ENCODE measurements around the gene PRUNE1.

The PRUNE1 gene

DNA sequence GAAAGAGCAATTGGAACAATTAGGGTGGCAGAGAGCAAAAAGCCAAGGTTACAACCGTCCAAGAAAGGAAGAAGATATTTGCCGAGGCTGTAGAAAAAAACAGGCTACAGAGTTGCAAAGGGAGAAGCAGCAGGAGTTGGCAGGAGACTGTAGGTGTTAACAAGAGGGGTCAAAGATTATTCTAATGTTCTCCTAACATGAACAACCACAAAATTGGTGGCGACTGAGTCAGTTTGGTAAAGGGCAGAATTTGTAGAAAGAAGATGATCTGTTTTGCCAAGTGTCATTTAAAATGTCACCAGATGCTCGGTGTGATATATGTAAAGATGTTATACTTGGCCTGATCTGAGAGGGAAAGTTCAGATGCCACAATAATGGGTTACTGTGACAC is 401 bp upstream of the PRUNE1 start:
- no peak for DNase-seq

DNA sequence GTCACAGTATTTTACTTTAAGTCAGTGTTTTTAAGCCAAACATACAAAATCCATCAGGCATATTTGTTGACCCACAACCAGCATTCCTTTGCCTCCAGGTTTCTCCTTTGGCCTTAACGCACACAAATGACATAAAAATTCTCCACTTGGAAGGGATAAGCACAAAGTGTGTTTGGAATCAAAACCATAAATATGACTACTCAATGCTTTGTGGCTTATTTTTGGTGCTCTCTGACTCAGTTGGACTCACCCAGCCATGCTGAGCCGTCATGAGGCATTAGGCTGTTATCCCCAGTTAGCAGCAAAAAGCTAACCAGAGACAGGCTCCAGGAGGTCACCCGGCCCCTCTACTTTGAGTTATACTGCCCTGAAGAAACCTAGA is 948 bp downstream of the PRUNE1 start:
- DNase-seq, result no peak

DNA sequence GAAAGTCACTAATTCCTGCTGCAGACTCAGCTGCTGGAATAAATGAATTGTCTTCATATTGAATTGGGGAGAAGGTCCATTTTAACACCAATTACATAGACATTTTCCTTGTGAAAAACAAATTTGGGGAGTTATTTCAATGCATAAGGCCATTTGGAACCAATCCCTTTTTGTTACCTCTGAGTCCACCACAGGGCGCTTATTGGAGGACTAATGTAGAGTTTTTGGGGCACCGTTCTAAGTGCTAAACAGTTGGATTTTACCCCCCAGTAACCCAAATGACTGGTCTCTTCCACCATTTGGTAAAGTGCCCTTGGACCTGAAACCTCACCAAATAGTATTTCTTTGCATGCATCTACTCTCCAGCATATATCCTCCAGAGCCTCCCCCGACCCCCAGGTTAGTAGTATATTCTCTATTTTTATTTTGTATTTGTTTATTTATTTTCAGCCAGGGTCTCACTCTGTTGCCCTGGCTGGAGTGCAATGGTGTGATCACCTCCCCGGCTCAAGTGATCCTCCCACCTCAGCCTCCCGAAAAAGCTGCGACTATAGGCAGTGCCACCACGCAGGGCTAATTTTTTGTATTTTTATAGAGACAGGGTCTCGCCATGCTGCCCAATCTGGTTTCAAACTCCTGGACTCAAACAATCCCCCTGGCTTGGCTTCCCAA is 1.6 kb downstream of the PRUNE1 start:
- DNase-seq, result no peak

DNA sequence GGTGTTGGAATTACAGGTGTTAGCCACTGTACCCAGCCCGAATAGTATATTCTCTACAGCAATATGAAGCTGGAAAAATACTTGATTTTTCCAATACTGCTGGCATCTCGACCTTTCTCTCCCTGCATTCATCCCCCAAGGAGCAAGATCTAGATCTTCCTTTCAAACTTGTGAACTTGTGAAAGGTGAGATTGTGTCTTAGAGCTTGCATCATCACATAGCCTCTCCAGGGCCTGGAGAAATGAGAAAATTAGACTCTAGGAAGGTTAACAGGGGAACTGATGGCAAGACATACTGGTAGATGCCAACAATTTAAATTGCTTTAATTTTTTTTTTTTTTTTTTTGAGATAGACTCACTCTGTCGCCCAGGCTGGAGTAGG is 2.1 kb downstream of the PRUNE1 start:
- DNase-seq, result no peak

DNA sequence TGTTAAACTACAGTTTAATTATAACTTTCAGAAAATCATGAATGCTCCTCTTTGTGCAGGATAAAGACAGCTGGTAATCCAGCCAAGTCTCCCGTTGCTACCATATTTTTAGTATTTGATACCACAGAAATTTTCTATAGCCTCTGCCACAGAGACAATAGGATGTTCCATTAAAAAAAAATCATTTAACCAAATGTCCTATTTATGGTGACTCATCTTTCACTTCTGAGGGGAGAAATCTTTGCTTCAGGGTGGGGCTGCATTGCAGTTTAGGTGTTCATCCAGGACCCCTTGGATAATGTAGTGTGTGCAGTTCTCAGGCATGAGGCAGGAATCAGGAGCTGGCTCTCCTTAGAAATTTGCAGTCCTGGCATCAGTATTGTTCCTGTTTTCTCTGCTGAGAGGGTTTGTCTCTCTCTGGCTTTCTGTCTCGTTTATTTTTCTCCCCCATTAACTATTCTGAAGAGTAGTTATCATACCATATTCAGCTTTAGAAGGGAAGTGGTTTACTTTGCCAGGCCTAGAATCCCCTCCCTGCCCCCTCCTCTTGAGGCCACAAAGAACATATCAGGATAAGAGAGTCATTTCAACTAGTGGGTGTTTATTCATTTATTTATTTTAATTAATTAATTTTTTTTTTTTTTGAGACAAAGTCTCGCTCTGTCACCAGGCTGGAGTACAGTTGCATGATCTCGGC is 3.1 kb downstream of the PRUNE1 start:
- no peak for DNase-seq

DNA sequence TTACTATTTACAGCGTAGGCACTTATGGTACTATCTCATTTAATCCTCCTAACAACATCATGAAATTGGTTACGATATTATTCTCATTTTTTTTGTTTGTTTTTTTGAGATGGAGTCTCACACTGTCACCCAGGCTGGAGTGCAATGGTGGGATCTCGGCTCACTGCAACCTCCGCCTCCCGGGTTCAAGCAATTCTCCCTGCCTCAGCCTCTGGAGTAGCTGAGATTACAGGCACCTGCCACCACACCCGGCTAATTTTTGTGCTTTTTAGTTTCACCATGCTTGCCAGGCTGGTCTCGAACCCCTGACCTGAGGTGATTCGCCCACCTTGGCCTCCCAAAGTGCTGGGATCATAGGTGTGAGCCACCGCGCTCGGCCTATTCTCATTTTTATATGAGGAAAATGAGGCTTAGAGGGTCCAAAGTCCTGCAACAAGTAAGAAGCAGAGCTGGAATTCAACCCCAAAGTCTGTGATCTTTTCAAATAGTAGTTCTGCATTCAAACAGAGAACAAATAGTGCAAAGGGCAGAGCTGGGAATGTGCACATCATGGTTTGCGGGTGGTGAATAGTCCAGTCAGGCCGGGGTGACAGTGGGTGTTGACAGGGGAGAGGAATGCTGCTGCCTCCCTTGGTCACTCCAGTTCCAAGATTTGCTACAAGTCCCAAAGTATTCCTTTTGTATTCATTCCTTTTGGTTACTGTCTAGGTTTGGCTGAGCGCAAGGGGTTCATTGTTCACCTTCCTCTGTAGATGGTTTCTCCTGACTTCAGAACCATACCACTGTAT is 4.6 kb downstream of the PRUNE1 start:
- no peak for DNase-seq

DNA sequence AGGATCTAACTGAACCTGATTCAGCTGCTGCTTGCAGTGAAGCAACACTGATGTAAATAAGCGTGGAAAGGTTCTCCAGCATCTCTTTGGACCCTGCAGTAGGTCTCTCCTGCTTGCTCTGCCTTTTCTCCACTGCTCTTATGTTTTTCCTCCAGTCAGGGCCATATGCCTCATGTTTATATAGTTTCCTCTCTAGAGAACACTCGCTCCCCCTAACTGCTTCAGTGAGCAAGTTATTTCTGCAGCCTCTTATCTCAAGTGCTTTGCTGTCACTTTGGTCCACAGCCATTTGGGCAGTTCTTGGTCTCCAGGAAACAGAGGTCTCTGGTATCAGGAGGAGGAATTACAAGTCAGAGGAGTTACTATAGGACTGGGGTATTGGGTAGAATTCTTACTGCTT is 5.3 kb downstream of the PRUNE1 start:
- DNase-seq, result no peak

DNA sequence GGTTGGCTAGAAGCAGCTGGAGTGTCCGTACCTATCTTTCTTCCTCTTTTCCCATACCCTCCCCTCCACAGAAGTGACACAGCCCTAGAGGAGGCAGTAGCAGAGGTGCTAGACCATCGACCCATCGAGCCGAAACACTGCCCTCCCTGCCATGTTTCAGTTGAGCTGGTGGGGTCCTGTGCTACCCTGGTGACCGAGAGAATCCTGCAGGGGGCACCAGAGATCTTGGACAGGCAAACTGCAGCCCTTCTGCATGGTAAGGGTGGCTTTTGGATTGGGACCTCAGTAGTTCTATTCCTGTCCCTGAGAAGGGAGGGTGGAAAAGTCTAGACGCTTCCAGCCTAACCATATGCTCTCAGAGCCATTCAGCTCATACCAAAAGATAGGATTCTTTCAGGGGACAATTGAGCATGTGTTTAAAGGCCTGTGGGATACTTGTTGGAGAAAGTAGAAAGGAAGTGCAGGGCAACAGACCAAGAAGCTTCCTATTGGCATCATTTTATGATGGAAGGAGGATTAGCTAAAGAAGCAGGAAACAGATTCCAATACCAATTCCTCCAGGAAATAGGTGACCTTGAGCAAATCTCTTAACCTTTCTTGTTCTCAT is 16.4 kb downstream of the PRUNE1 start:
- DNase-seq, result peak; percentile 86

DNA sequence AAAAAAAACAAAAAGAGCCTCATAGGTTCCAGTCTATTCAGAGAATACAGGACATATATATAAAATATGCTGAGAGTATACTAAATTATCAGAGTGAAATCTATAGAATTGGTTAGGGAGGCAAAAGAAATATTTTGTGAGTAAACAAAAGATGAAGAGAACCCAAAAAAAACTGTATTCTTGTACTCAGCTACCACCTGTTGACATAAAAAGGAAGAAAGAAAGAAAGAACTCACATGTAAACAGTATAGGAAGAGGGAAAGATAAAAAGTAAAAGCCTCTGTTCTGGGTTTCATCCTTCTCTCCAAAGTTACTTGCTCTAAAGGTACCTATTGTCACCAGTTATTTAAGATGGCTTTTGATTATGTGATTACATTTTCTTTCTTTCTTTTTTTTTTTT is 18.2 kb downstream of the PRUNE1 start:
- DNase-seq, result no peak

DNA sequence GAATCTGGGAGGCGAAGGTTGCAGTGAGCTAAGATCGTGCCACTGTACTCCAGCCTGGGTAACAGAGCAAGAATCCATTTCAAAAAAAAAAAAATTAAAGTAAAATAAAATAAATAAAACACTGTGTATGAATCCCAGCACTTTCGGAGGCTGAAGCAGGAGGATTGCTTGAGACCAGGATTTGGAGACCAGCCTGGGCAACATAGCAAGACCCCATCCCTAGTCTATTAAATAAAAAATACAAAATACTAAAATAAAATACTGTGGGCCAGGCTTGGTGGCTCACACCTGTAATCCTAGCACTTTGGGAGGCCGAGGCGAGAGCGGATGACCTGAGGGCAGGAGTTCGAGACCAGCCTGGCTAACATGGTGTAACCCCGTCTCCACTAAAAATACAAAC is 23.9 kb downstream of the PRUNE1 start:
- DNase-seq, result no peak

DNA sequence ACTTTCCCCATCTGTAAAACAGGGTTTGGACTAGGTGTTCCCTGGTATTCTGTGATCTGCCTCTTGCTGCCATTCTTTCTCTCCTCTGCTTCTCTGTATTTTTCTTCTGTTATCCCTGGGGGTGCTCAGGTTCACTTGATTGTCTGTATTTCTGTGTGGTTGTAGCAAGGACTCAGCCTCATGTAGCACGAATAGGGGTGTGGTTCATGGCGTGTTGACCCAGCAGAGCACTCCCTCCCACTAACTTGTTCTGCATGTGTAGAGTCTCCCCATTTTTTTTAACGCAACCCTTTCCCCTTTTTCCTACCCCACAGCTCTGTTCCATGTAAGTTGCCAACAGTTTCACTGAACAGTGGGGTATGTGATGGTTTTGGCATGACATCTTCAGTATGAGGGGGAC is 26.9 kb downstream of the PRUNE1 start:
- no peak for DNase-seq

DNA sequence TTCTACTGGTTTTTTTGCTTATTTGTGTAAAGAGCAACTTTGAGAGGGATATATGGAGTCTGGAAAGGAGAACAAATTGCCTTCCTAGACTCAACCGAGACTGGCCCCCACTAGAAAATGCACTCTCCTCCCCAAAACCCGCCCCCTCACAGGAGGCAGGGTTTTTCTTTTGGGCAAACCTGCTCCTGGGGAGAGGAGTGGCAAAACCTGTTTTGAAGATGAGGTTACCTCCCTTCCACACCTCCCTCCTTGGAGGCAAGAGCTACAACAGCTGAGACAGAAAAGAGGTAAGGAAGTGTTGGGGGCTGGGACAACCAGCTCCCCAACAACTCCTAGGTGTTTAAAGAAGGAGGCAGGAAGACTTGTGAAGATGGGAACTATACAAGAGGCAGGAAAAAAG is 28.1 kb downstream of the PRUNE1 start, which contains the start of gene BNIPL:
TSS of gene BNIPL (plus strand) at position 231 of the 400 bp plus-strand sequence. CDS start at position 371, 140 bp downstream.
- no peak for DNase-seq

DNA sequence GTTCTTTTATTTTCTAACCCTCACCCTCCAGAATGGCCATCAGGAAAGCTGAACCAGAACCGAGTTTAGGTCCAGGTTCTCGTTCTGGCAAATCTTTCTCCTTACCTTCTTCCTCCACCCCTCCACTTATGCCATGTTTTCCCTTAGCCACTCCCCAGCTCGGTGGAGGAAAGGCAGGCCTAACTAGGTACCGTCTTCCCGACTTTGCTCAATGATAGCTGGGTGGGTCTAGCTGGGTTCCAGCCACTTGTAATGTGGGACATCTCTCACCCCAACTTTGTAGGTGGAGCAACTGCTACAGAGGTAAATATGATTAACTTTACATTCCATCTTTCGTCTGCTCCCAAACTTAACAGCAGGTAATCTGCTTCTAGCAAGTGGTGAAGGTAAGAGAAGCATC is 28.8 kb downstream of the PRUNE1 start:
- no peak for DNase-seq

DNA sequence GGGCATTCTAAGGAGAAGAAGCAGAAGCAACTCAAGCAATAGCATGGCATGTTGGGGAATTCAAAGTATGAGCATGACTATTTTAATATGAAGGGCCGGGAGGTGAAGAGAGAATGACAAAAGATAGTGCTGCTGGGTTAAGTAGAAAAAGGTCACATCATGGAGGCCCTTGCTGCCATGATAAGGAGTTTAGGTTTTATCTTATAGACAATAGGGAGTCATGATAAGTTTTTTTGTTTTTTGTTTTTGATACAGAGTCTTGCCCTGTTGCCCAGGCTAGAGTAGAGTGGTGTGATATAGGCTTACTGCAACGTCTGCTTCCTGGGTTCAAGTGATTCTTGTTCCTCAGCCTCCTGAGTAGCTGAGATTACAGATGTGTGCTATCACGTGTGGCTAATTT is 31.3 kb downstream of the PRUNE1 start:
- no peak for DNase-seq

DNA sequence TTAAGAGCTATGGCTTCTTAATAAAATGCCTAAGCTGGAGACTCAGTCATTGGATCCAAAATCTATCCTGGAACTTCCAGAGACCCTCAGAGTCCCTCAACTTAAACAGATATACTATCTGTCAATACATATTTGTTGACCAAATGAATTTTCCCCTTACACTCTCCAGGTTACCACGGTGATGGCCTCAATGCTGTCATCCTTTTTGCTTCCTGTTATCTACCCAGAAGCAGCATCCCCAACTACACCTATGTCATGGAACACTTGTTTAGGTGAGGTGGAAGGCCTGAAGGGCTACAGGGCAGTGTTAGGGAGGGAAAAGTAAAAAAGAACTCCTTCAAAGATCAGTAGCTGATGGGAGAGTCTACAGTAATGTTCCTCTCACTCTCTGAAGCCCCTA is 34.9 kb downstream of the PRUNE1 start:
- no peak for DNase-seq

DNA sequence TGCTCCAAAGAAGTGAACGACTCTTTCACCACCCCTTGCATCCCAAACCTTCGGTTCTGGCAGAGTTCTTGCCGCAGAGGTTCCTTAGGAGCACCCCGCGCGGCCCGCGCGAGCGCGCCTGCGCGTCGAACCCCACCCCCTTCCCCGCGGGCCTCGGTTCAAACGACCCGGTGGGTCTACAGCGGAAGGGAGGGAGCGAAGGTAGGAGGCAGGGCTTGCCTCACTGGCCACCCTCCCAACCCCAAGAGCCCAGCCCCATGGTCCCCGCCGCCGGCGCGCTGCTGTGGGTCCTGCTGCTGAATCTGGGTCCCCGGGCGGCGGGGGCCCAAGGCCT is 39.3 kb downstream of the PRUNE1 start, which contains the start of gene C1orf56:
TSS of gene C1orf56 (plus strand) at position 161 of the 334 bp plus-strand sequence. CDS start at position 258, 97 bp downstream.
- peak; percentile 67 for DNase-seq

DNA sequence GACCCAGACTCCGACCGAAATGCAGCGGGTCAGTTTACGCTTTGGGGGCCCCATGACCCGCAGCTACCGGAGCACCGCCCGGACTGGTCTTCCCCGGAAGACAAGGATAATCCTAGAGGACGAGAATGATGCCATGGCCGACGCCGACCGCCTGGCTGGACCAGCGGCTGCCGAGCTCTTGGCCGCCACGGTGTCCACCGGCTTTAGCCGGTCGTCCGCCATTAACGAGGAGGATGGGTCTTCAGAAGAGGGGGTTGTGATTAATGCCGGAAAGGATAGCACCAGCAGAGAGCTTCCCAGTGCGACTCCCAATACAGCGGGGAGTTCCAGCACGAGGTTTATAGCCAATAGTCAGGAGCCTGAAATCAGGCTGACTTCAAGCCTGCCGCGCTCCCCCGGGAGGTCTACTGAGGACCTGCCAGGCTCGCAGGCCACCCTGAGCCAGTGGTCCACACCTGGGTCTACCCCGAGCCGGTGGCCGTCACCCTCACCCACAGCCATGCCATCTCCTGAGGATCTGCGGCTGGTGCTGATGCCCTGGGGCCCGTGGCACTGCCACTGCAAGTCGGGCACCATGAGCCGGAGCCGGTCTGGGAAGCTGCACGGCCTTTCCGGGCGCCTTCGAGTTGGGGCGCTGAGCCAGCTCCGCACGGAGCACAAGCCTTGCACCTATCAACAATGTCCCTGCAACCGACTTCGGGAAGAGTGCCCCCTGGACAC is 39.8 kb downstream of the PRUNE1 start:
- DNase-seq, result peak; percentile 68

DNA sequence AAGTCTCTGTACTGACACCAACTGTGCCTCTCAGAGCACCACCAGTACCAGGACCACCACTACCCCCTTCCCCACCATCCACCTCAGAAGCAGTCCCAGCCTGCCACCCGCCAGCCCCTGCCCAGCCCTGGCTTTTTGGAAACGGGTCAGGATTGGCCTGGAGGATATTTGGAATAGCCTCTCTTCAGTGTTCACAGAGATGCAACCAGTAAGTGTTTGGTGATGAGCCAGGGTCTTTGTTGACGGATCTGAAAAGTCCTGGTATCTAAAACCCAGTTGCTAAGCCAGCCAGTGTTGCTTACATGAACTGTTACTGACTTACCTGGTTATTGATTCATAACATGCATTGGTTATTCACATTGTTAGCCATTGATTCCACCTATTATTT is 40.4 kb downstream of the PRUNE1 start:
- no peak for DNase-seq

DNA sequence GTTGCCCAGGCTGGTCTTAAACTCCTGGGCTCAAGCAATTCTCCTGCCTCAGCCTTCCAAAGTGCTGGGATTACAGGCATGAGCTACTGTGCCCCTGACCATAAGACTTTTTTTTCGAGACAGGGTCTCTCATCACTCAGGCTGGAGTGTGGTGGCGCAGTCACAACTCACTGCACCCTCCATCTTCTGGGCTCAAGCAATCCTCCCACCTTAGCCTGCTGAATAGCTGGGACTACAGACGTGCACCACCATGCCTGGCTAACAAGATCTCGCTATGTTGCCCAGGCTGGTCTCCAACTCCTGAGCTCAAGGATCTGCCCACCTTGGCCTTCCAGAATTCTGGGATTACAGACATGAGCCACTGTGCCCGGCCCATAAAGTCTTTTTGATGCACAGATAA is 41.2 kb downstream of the PRUNE1 start:
- no peak for DNase-seq

DNA sequence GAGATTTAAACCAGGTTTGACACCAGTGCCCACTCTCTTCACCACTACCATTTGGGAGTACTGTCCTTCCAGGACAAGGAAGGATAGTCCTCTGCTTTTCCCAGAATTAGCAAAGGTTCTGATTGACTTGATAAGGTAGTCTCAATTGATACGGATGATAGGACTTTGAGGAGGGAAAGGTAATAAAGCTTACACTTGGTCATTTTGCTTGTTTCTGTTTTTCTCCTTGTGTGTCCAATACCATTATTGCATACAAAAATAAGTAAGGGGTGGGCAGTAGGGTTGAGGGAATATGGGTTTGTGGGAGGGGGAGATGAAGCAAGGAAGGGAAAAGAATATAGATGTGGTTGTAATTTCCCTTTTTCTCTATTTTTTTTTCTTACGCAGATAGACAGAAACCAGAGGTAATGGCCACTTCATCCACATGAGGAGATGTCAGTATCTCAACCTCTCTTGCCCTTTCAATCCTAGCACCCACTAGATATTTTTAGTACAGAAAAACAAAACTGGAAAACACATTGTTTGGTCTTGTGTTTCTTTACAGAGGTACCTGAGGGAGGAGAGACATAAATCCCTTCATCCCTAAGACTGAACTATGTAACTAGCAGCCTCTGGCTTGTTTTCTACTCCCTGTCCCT is 41.9 kb downstream of the PRUNE1 start:
- no peak for DNase-seq

DNA sequence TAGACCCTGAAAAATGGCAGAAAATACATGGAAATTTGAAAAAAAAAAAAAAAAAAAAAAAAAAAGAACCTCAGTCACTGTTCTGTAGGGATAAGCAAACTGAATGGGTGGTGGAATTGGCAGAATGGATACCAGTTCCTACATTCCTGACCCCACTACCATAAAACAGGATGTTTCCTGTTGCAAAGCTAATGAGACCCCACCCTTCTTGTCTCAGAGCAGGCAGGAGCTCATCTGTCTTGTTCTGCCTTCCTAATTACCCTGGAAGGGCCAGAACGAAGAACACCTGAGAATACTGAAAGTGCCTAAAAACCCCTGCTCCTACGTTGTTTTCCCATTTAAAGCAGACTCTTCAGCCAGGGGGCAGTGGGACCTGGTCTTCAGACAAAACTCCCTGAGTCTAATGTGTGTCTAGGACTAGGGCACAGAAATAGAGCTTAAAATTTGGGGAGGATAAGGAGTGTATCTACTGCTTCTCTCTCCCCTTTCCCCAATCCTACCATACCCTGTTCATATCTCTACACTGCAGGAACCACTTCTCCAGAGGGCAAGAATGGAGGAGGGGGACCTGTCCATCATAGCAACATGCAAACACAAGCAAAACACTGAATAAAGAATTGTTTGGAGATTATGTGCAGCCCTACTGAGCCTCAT is 43.2 kb downstream of the PRUNE1 start:
- DNase-seq, result no peak

DNA sequence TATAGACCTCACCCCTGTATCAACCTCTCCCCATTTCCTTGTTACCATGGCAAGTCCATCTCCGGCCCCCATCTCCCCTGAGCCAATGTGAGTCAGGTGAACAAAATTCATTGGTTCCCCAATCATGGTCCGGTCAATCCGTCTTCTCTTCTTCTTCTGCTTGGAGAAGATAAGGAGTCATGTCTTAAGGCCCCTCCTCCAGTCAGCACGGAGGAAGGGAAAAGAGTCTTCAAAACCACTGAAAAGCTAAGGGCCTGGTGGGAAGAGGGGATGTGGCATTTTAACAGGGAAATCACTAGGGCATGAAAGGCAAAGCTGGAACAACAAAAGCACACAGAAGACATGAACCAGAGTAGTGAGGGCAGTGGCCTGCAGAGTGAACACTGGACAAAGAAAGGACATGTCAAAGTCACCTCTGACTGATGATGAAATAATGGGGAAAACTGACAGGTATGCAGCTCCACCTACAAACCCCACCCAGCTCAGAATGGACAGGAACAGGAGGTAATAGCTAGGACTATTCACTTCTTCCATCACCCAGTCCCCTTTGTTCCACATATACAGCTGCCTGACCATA is 46.8 kb downstream of the PRUNE1 start:
- no peak for DNase-seq
